HepG2 (cell line): ENCODE data around the gene HNF1B. TPM values are rescaled to one million over a fixed set of nuclear protein-coding genes. Genes with fewer than 3 reads are reported as not detected.
A peak's percentile ranks its signal among the peaks of the same experiment; 100 is the strongest.

ENCODE experiments used
- ATAC-seq: fragments of 200-7000 bp; cut with Tn5 transposase; 3 replicates; pipeline ENCODE4 v1.9.1; 2020; ENCODE audit warnings: mild to moderate bottlenecking, moderate library complexity
- BruUV-seq: library from RNA; stranded (reverse); fragments of 400-500 nt; replicated peaks from 2 replicates; lab custom pipeline; 2021; lab: Mats Ljungman, UMichigan
- CTCF ChIA-PET: fragments of 300-600 bp; formaldehyde crosslinking; extraction: SDS; loops from one replicate; lab custom pipeline; 2021; ENCODE audit warnings: low total read pairs, inconsistent platforms, low intra/inter-chr PET ratio; lab: Yijun Ruan, JAX
- POLR2A ChIA-PET: fragments of 350-600 bp; sonication (Branson Sonifier 250); formaldehyde crosslinking; loops from one replicate; lab custom pipeline; 2020; ENCODE audit warnings: antibody characterized with exemption, inconsistent platforms; lab: Yijun Ruan, JAX
- DNase-seq: peaks from one replicate; pipeline ENCODE4 v3.0.0-alpha.2; 2015; ENCODE audit warnings: low spot score
- FAIRE-seq: peaks from 3 replicates; lab custom pipeline; 2011; peaks lifted over from hg19 to GRCh38; lab: Jason Lieb, UNC
- H2AFZ ChIP-seq: one replicate; pipeline ENCODE4 v1.6.1; 2011; ENCODE audit warnings: low read length, inconsistent platforms
- H3K27ac ChIP-seq: fragments of 300-600 bp; 3 replicates; pipeline ENCODE4 v1.8.0; 2011; ENCODE audit warnings: mixed run types, mild to moderate bottlenecking, mixed read lengths, low read length, inconsistent platforms; ENCODE audit not compliant: insufficient read depth; ENCODE audit errors: extremely low read length
- H3K27me3 ChIP-seq, 2 experiments: fragments of 200-600 bp in 1 of 2; 2 replicates in 1 of 2; 3 replicates in 1 of 2; pipeline versions ENCODE4 v1.6.0 to v1.8.0; 2011; ENCODE audit warnings: low read length in 2 of 2, mild to moderate bottlenecking in 2 of 2, moderate library complexity in 2 of 2, inconsistent platforms in 1 of 2; ENCODE audit not compliant: insufficient read depth in 2 of 2, control insufficient read depth in 1 of 2
- H3K36me3 ChIP-seq, 2 experiments: fragments of 200-600 bp in 1 of 2; replicated peaks in 1 of 2; 2 replicates in 1 of 2; 3 replicates in 1 of 2; pipeline versions ENCODE4 v1.5.1 to v1.8.0; 2011; ENCODE audit warnings: low read length in 2 of 2, inconsistent platforms in 1 of 2; ENCODE audit not compliant: insufficient read depth in 2 of 2, control insufficient read depth in 1 of 2
- H3K4me1 ChIP-seq: 2 replicates; pipeline ENCODE4 v1.5.1; 2012; ENCODE audit warnings: low read length, inconsistent platforms; ENCODE audit not compliant: insufficient read depth
- H3K4me2 ChIP-seq: 2 replicates; pipeline ENCODE4 v1.6.0; 2011; ENCODE audit warnings: low read depth, low read length, inconsistent platforms
- H3K4me3 ChIP-seq, 3 experiments: fragments of 200-600 bp in 1 of 3; sonication (generic), shearing (Covaris generic) in 1 of 3; replicated peaks in 1 of 3; 2 replicates each; pipeline ENCODE4 v1.5.1; 2011 to 2016; ENCODE audit warnings: low read length in 3 of 3, inconsistent platforms in 2 of 3, low read depth in 2 of 3, mild to moderate bottlenecking in 2 of 3, control low read depth in 1 of 3, mixed read lengths in 1 of 3; ENCODE audit not compliant: insufficient read depth in 1 of 3
- H3K79me2 ChIP-seq: one replicate; pipeline ENCODE4 v1.6.1; 2011; ENCODE audit warnings: low read length, inconsistent platforms; ENCODE audit not compliant: insufficient read depth
- H3K9ac ChIP-seq: 2 replicates; pipeline ENCODE4 v1.6.0; 2011; ENCODE audit warnings: mild to moderate bottlenecking, low read depth, low read length, inconsistent platforms; ENCODE audit not compliant: insufficient read depth
- H3K9me3 ChIP-seq: 2 replicates; pipeline ENCODE4 v1.5.1; 2012; ENCODE audit warnings: mild to moderate bottlenecking, low read length
- H4K20me1 ChIP-seq: 2 replicates; pipeline ENCODE4 v1.6.0; 2011; ENCODE audit warnings: inconsistent platforms, mild to moderate bottlenecking, low read length, moderate library complexity; ENCODE audit not compliant: insufficient read depth
- ISL2 ChIP-seq: sonication (generic); formaldehyde crosslinking; IDR thresholded peaks from 2 replicates; pipeline ENCODE4 v1.5.0; 2020; ENCODE audit warnings: missing genetic modification reagents
- MAZ ChIP-seq, 2 experiments: sonication (generic) in 1 of 2; formaldehyde crosslinking in 1 of 2; IDR thresholded peaks; 2 replicates each; pipeline versions ENCODE4 v1.5.0 to v1.6.1; 2012 to 2020; ENCODE audit warnings: low read depth in 2 of 2, mild to moderate bottlenecking in 2 of 2, borderline replicate concordance in 1 of 2, improper control_type of control experiment in 1 of 2, low read length in 1 of 2, missing genetic modification reagents in 1 of 2, moderate library complexity in 1 of 2
- MYNN ChIP-seq: sonication (generic); formaldehyde crosslinking; IDR thresholded peaks from 2 replicates; pipeline ENCODE4 v1.4.0; 2020; ENCODE audit warnings: mild to moderate bottlenecking, low read depth, missing genetic modification reagents
- PAF1 ChIP-seq: IDR thresholded peaks from 2 replicates; pipeline ENCODE4 v1.6.1; 2016; ENCODE audit warnings: missing genetic modification reagents, missing compliant biosample characterization
- PHF20 ChIP-seq: sonication (generic); formaldehyde crosslinking; IDR thresholded peaks from 2 replicates; pipeline ENCODE4 v1.5.0; 2020; ENCODE audit warnings: mild to moderate bottlenecking, missing genetic modification reagents
- PRDM4 ChIP-seq: sonication (generic); formaldehyde crosslinking; IDR thresholded peaks from 2 replicates; pipeline ENCODE4 v1.9.0; 2021; ENCODE audit warnings: missing genetic modification reagents, borderline replicate concordance
- ZC3H13 ChIP-seq: sonication (generic); formaldehyde crosslinking; IDR thresholded peaks from 2 replicates; pipeline ENCODE4 v1.8.1; 2023; ENCODE audit warnings: mild to moderate bottlenecking, missing genetic modification reagents, moderate library complexity
- ZNF576 ChIP-seq: sonication (generic); formaldehyde crosslinking; IDR thresholded peaks from 2 replicates; pipeline ENCODE4 v1.4.0; 2020; ENCODE audit warnings: mild to moderate bottlenecking, missing genetic modification reagents
- ZNF816 ChIP-seq: sonication (generic); formaldehyde crosslinking; IDR thresholded peaks from 2 replicates; pipeline ENCODE4 v1.8.0; 2022; ENCODE audit warnings: missing genetic modification reagents, mild to moderate bottlenecking, borderline replicate concordance
- WGBS: methylation state at CpG from one replicate; pipeline ENCODE4 v1.1.6; 2017; ENCODE audit warnings: low lambda C conversion rate; 5-methylcytosine and 5-hydroxymethylcytosine counted together
- in situ Hi-C: cut with HindIII; loops from 2 replicates; pipeline ENCODE4 v1.10.0; 2017; ENCODE audit warnings: low pct_unique_long_range_greater_than_20kb; ENCODE audit not compliant: extremely low pct_ligation_motif_present
- intact Hi-C: fragments of 100-400 bp; cut with micrococcal nuclease; formaldehyde crosslinking; loops from one replicate; pipeline ENCODE4 v1.10.0; 2022; ENCODE audit not compliant: unreplicated experiment
- polyA plus RNA-seq, 8 experiments: library from polyadenylated mRNA; depleted of rRNA in 3 of 8; stranded (reverse) in 7 of 8; unstranded in 1 of 8; fragments of >200 nt; fragmentation: Illumina TruSeq in 4 of 8; extraction: Trizol in 4 of 8; gene quantifications; 2 replicates each; pipeline versions ENCODE4 v1.2.1 to v1.2.3, GENCODE V29; 2011 to 2016; ENCODE audit warnings: low read depth in 4 of 8, missing spikeins in 1 of 8, mixed read lengths in 1 of 8; ENCODE audit not compliant: insufficient read depth in 1 of 8
- total RNA-seq, 5 experiments: library from RNA; depleted of rRNA; stranded (reverse); fragments of >200 nt; fragmentation: Illumina TruSeq; extraction: Trizol; gene quantifications; 2 replicates each; pipeline ENCODE4 v1.2.3, GENCODE V29; 2016; ENCODE audit warnings: low read depth in 1 of 5
- TF ChIP-seq, protein P1 (sequence below), 2 experiments: fragments of 450-650 bp in 1 of 2; sonication (generic) in 1 of 2; formaldehyde crosslinking in 1 of 2; IDR thresholded peaks; 2 replicates each; pipeline versions ENCODE4 v1.6.1 to v1.8.0; 2016 to 2022; ENCODE audit warnings: antibody characterized with exemption in 1 of 2, mild to moderate bottlenecking in 1 of 2, missing genetic modification reagents in 1 of 2

HNF1B gene
- total and polyA plus RNA-seq, 2 of the 13 experiments (the other 11 are each of a cell fraction or from before 2014, with no cell fraction given) = 1.9 to 5.3 TPM

DNA sequence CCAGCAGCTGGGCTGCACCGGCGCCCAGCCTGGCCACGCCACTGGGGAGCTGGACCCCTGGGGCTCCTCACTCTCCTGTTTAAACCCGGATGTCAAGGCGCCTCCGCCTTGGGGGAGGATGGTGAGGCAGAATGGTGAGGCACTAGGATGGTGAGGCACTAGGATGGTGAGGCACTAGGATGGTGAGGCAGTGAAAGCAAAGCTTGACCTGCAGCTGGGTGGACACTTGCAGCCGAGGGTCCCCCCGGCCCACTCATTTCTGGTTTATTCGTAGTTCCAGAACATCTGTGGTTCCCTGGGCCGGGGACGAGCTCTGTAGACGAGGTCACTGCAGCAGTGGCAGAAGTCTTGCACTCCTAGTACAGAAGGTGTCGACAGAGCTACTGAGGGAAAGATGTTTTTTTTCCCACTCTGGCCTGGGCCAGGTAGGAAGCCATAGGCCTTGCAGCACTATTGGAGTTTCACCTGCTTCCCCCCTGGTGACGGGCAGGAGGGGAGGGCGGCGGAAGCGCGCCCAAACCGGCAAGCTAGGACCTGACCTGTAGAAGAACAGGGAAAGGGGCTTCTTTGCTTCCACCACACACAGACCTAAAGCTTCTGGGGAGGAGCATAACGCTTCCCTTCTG lies 1.1 kb upstream of the HNF1B start:
- no peak; the same call in 2 of the 3 replicates for ATAC-seq
- peak; percentile 82; the same call in 1 of the 2 replicates for TF ChIP-seq ZNF576 (CRISPR knock-in tag)
- no peak for TF ChIP-seq PRDM4 (CRISPR knock-in tag)
- TF ChIP-seq ZC3H13 (CRISPR knock-in tag) = 0 out of 2 replicates have a peak, but pooled peaks have one; percentile 37
- TF ChIP-seq ZNF816 (CRISPR knock-in tag) = 0 out of 2 replicates have a peak, but pooled peaks have one; percentile 7
- TF ChIP-seq, protein P1, sequence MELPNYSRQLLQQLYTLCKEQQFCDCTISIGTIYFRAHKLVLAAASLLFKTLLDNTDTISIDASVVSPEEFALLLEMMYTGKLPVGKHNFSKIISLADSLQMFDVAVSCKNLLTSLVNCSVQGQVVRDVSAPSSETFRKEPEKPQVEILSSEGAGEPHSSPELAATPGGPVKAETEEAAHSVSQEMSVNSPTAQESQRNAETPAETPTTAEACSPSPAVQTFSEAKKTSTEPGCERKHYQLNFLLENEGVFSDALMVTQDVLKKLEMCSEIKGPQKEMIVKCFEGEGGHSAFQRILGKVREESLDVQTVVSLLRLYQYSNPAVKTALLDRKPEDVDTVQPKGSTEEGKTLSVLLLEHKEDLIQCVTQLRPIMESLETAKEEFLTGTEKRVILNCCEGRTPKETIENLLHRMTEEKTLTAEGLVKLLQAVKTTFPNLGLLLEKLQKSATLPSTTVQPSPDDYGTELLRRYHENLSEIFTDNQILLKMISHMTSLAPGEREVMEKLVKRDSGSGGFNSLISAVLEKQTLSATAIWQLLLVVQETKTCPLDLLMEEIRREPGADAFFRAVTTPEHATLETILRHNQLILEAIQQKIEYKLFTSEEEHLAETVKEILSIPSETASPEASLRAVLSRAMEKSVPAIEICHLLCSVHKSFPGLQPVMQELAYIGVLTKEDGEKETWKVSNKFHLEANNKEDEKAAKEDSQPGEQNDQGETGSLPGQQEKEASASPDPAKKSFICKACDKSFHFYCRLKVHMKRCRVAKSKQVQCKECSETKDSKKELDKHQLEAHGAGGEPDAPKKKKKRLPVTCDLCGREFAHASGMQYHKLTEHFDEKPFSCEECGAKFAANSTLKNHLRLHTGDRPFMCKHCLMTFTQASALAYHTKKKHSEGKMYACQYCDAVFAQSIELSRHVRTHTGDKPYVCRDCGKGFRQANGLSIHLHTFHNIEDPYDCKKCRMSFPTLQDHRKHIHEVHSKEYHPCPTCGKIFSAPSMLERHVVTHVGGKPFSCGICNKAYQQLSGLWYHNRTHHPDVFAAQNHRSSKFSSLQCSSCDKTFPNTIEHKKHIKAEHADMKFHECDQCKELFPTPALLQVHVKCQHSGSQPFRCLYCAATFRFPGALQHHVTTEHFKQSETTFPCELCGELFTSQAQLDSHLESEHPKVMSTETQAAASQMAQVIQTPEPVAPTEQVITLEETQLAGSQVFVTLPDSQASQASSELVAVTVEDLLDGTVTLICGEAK (IDR thresholded peaks at IDR 0.05) = no peak
- TF ChIP-seq, protein P1 (CRISPR knock-in tag; IDR thresholded peaks at IDR 0.05) = peak; percentile 8; the same call in 1 of the 2 replicates
- no peak for TF ChIP-seq MAZ (IDR thresholded peaks at IDR 0.05; ENCODE audit: borderline replicate concordance, low read depth, low read length)
- no peak for TF ChIP-seq MAZ (CRISPR knock-in tag; IDR thresholded peaks at IDR 0.05; ENCODE audit: low read depth)
- TF ChIP-seq ISL2 (CRISPR knock-in tag) = no peak
- no peak for TF ChIP-seq MYNN (CRISPR knock-in tag)
- TF ChIP-seq PAF1 (CRISPR knock-in tag) = no peak
- TF ChIP-seq PHF20 (CRISPR knock-in tag) = 0 out of 2 replicates have a peak, but pooled peaks have one; percentile 9

More for the DNA sequence above, 1.1 kb upstream of the HNF1B start:
- peak overlapping the region; percentile 93 for H3K9ac ChIP-seq
- in situ Hi-C loops = loop anchor here (10.0 kb wide), 1 partner anchor 101 kb away; the partner anchor contains the start of gene DDX52
- no peaks in the 10 kb centered on the region for H3K9me3 ChIP-seq
- H4K20me1 ChIP-seq = no peaks in the 10 kb centered on the region
- POLR2A ChIA-PET = interaction anchor here (0.9 to 6.0 kb wide), 14 partner anchors 8 to 95 kb away, joined by 3 to 79 read pairs (median 6); no protein-coding TSS in a partner anchor
- H3K79me2 ChIP-seq = peaks cover 34% of the 10 kb centered on the region
- intact Hi-C loops = loop anchor here (10.0 kb wide), 1 partner anchor 61 kb away; no protein-coding TSS in a partner anchor
- BruUV-seq = no TSS peak
- H2AFZ ChIP-seq = no peak overlapping the region
- peak overlapping the region; percentile 77 for H3K4me2 ChIP-seq
- FAIRE-seq = no peak
- WGBS = 10% methylated on average over 17 of the region's 20 CpGs
- H3K4me1 ChIP-seq = peaks cover 33% of the 10 kb centered on the region
- no peaks in the 10 kb centered on the region; a peak in 1 of 5 replicates for H3K27me3 ChIP-seq
- no peak for DNase-seq
- H3K36me3 ChIP-seq = no peaks in the 10 kb centered on the region
- CTCF ChIA-PET = no interaction called here
- H3K27ac ChIP-seq = peak overlapping the region; percentile 94
- peak overlapping the region; percentile 77 to 89 (median 80) for H3K4me3 ChIP-seq
